ENCODE measurements around the gene MIGA2. TPM values are rescaled to one million over a fixed set of nuclear protein-coding genes. Genes with fewer than 3 reads are reported as not detected.
A peak's percentile ranks its signal among the peaks of the same experiment; 100 is the strongest.
"Not testable (repeated sequence)": the region's sequence is repeated elsewhere in the genome, so short reads cannot be mapped to it uniquely, and the experiment has no call there.

MIGA2 gene
- total and polyA plus RNA-seq, 2 of the 8 experiments (the other 6 are each of a cell fraction or from before 2014, with no cell fraction given), result 24.6 to 39.0 TPM

GRCh38 chr9:129035838-129036237, 588 bp upstream of the MIGA2 start:
- WGBS, 2 experiments (ENCODE audit: extremely low coverage in 1 of 2, insufficient coverage in 1 of 2, insufficient read length in 1 of 2, insufficient replicate concordance in 2 of 2, low coverage in 1 of 2, low lambda C conversion rate in 2 of 2, missing lambda C conversion rate in 1 of 2), result 78% methylated on average over 13 of the region's 13 CpGs; no CpG with 5 or more reads in 1 of the 2 experiments
- not testable (repeated sequence) for H2BK120ac ChIP-seq (replicated peaks; ENCODE audit: low read depth, low read length); H3K23ac ChIP-seq (ENCODE audit: insufficient read length); H3K18ac ChIP-seq (ENCODE audit: extremely low read depth, low read length); H3K27me3 ChIP-seq (replicated peaks in 1 of 4; ENCODE audit: control insufficient read depth in 3 of 4, extremely low read depth in 1 of 4, insufficient read depth in 3 of 4, low read length in 3 of 4); H4K8ac ChIP-seq (ENCODE audit: extremely low read depth, insufficient read depth, low read length); H3K56ac ChIP-seq (replicated peaks; ENCODE audit: insufficient read length, low read depth, low read length); H3K79me1 ChIP-seq (ENCODE audit: low read depth, low read length); H2AK5ac ChIP-seq (ENCODE audit: low read depth, low read length); H3K36me3 ChIP-seq (ENCODE audit: control insufficient read depth in 2 of 4, insufficient read depth in 4 of 4, low read length in 3 of 4); H3K9me3 ChIP-seq (ENCODE audit: insufficient read depth in 2 of 2, low read depth in 1 of 2, low read length in 1 of 2); H2BK15ac ChIP-seq (ENCODE audit: low read length); H3K9ac ChIP-seq (replicated peaks in 1 of 4; ENCODE audit: extremely low read depth in 1 of 4, low read depth in 3 of 4, low read length in 3 of 4); H4K91ac ChIP-seq (replicated peaks; ENCODE audit: insufficient read length, low read length); H2BK12ac ChIP-seq (ENCODE audit: low read depth, low read length); H2AFZ ChIP-seq (ENCODE audit: low read length); H2BK20ac ChIP-seq (ENCODE audit: low read length); H4K20me1 ChIP-seq (replicated peaks in 1 of 2; ENCODE audit: control insufficient read depth in 1 of 2, insufficient read depth in 2 of 2, low read length in 2 of 2); H2BK5ac ChIP-seq (ENCODE audit: low read depth, low read length); DNase-seq (ENCODE audit: low read depth in 1 of 2, low spot score in 2 of 2); H3K27ac ChIP-seq (ENCODE audit: low read depth, low read length); FAIRE-seq; H3K23me2 ChIP-seq (ENCODE audit: low read depth, low read length); H3K14ac ChIP-seq (ENCODE audit: insufficient read length); H3K4ac ChIP-seq (replicated peaks; ENCODE audit: insufficient read length, low read depth, low read length)
- peak overlapping the region; percentile 58 to 78 for H3K4me2 ChIP-seq (ENCODE audit: insufficient read depth in 1 of 2, low read depth in 2 of 2, low read length in 2 of 2)
- peak overlapping the region; percentile 5 for H4K5ac ChIP-seq (ENCODE audit: insufficient read length, low read depth, low read length)
- CTCF ChIA-PET (ENCODE audit: partially characterized antibody), result interaction anchor here (0.6 to 1.6 kb wide), 4 partner anchors 25 to 277 kb away, joined by 3 to 7 read pairs (median 3); no protein-coding TSS in a partner anchor
- peaks cover 0 to 10% (median 5%) of the 10 kb centered on the region in 4 experiments; a peak in 5 of 7 replicates for H3K4me1 ChIP-seq (replicated peaks in 1 of 4; ENCODE audit: control insufficient read depth in 3 of 4, insufficient read depth in 4 of 4, low read length in 3 of 4)
- POLR2A ChIA-PET (ENCODE audit: partially characterized antibody), result interaction anchor here (0.6 to 1.1 kb wide), 7 partner anchors 13 to 603 kb away, joined by 3 to 7 read pairs (median 4); no protein-coding TSS in a partner anchor
- peak overlapping the region in 3 of 4 experiments; percentile 21 to 44 (median 26); a peak in 5 of 8 replicates for H3K4me3 ChIP-seq (ENCODE audit: extremely low read depth in 1 of 4, insufficient read depth in 2 of 4, low read depth in 3 of 4, low read length in 4 of 4)
- H3K79me2 ChIP-seq (ENCODE audit: control insufficient read depth in 1 of 2, insufficient read depth in 2 of 2, low read length in 2 of 2), result peaks cover 0 to 23% of the 10 kb centered on the region in 2 experiments; a peak in 2 of 4 replicates

Measured in H1 (cell line).